OCI-LY1 (cell line): ENCODE results near the gene RHEX.

Experiments used
- EZH2 ChIP-seq: fragments of 200-600 bp; sonication (generic), shearing (Covaris generic); IDR thresholded peaks from 2 replicates; pipeline ENCODE4 v1.8.0; 2017; ENCODE audit warnings: borderline replicate concordance, mixed run types, mild to moderate bottlenecking, antibody characterized with exemption, low read length, moderate library complexity, mixed read lengths
- TF ChIP-seq, protein P1 (sequence below): fragments of 200-600 bp; sonication (generic), shearing (Covaris generic); IDR thresholded peaks from 2 replicates; pipeline ENCODE4 v1.5.1; 2017; ENCODE audit warnings: mild to moderate bottlenecking, antibody characterized with exemption, low read length, moderate library complexity, mixed read lengths

- TF ChIP-seq, protein P1, sequence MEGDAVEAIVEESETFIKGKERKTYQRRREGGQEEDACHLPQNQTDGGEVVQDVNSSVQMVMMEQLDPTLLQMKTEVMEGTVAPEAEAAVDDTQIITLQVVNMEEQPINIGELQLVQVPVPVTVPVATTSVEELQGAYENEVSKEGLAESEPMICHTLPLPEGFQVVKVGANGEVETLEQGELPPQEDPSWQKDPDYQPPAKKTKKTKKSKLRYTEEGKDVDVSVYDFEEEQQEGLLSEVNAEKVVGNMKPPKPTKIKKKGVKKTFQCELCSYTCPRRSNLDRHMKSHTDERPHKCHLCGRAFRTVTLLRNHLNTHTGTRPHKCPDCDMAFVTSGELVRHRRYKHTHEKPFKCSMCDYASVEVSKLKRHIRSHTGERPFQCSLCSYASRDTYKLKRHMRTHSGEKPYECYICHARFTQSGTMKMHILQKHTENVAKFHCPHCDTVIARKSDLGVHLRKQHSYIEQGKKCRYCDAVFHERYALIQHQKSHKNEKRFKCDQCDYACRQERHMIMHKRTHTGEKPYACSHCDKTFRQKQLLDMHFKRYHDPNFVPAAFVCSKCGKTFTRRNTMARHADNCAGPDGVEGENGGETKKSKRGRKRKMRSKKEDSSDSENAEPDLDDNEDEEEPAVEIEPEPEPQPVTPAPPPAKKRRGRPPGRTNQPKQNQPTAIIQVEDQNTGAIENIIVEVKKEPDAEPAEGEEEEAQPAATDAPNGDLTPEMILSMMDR, result no peak
- TF ChIP-seq EZH2, result no peak
Measured at GRCh38 chr1:206005234-206005633, 47.7 kb upstream of the RHEX start.
